Spleen (tissue), 11 donors: ENCODE results near the gene DNMT1. TPM values are rescaled to one million over a fixed set of nuclear protein-coding genes. Genes with fewer than 3 reads are reported as not detected.

ENCODE experiments used
- DNase-seq: peaks from one replicate; pipeline ENCODE4 v3.0.0-alpha.2; 2020
- H3K27ac ChIP-seq, 8 donors: fragments of 200-600 bp; sonication (generic) in 7 of 8; 1 replicate in 4 of 8; 2 replicates in 4 of 8; pipeline versions ENCODE4 v1.5.0 to v1.8.0; 2016 to 2021; ENCODE audit warnings: inconsistent platforms in 4 of 8, mild to moderate bottlenecking in 4 of 8, moderate library complexity in 1 of 8
- H3K27me3 ChIP-seq, 7 donors: fragments of 200-600 bp; sonication (generic) in 6 of 7; replicated peaks in 1 of 7; 1 replicate in 4 of 7; 2 replicates in 3 of 7; pipeline versions ENCODE4 v1.5.0 to v1.8.0; 2016 to 2021; ENCODE audit warnings: inconsistent platforms in 3 of 7, mild to moderate bottlenecking in 1 of 7
- H3K36me3 ChIP-seq, 6 donors: fragments of 200-600 bp; sonication (generic) in 5 of 6; 1 replicate in 4 of 6; 2 replicates in 2 of 6; pipeline versions ENCODE4 v1.5.0 to v1.8.0; 2016 to 2021; ENCODE audit warnings: inconsistent platforms in 2 of 6
- H3K4me1 ChIP-seq, 6 donors: fragments of 200-600 bp; sonication (generic) in 5 of 6; 1 replicate in 3 of 6; 2 replicates in 3 of 6; pipeline versions ENCODE4 v1.5.0 to v1.8.0; 2016 to 2021; ENCODE audit warnings: inconsistent platforms in 3 of 6
- H3K4me3 ChIP-seq, 8 donors: fragments of 200-600 bp; sonication (generic) in 7 of 8; 1 replicate in 4 of 8; 2 replicates in 4 of 8; pipeline versions ENCODE4 v1.5.0 to v1.8.0; 2016 to 2021; ENCODE audit warnings: inconsistent platforms in 4 of 8, mild to moderate bottlenecking in 4 of 8, moderate library complexity in 2 of 8
- H3K9me3 ChIP-seq, 8 donors: fragments of 200-600 bp; sonication (generic) in 7 of 8; 1 replicate in 4 of 8; 2 replicates in 4 of 8; pipeline versions ENCODE4 v1.5.0 to v1.8.0; 2016 to 2021; ENCODE audit warnings: inconsistent platforms in 4 of 8
- POLR2A ChIP-seq, 3 donors: fragments of 450-650 bp; IDR thresholded peaks; one replicate each; pipeline ENCODE4 v1.5.1; 2017; ENCODE audit warnings: antibody characterized with exemption in 3 of 3, mild to moderate bottlenecking in 1 of 3
- POLR2AphosphoS5 ChIP-seq, 3 donors: sonication (generic); formaldehyde crosslinking; IDR thresholded peaks; one replicate each; pipeline ENCODE4 v1.5.1; 2017; ENCODE audit warnings: antibody characterized with exemption in 3 of 3
- WGBS, 5 donors: extraction: QIAGEN DNeasy Blood & Tissue Kit in 3 of 5; methylation state at CpG; one replicate each; pipeline versions ENCODE4 v1.1.5 to v1.1.7; 2013 to 2018; 5-methylcytosine and 5-hydroxymethylcytosine counted together
- intact Hi-C: fragments of 100-400 bp; cut with DNase I; formaldehyde crosslinking; loops from one replicate; pipeline ENCODE4 v1.15.0; 2023; ENCODE audit warnings: low total_unique reads
- polyA plus RNA-seq, 3 donors: library from polyadenylated mRNA; stranded (reverse); fragments of 200-250 nt; gene quantifications; one replicate each; pipeline ENCODE4 v1.2.1, GENCODE V29; 2013
- total RNA-seq, 7 donors: library from RNA; depleted of rRNA in 3 of 7; stranded (reverse); fragments of >200 nt in 3 of 7; fragmentation: NEBNext Ultra II Directional in 4 of 7; extraction: Animal tissue kit (Norgen Biotek cat#: 25700) in 4 of 7; gene quantifications; one replicate each; pipeline versions ENCODE4 v1.1.0 to v1.2.1, GENCODE V29; 2016 to 2021
- TF ChIP-seq, protein P1 (sequence below), 11 experiments: fragments of 200-600 bp in 7 of 11; fragments of 450-650 bp in 4 of 11; sonication (generic) in 4 of 11; IDR thresholded peaks in 8 of 11; conservative IDR thresholded peaks in 3 of 11; 1 replicate in 7 of 11; 2 replicates in 4 of 11; pipeline versions ENCODE4 v1.4.0 to v1.8.0; 2016 to 2021; ENCODE audit warnings: antibody characterized with exemption in 11 of 11, inconsistent platforms in 4 of 11, mild to moderate bottlenecking in 1 of 11
- donor health status: healthy with polysubstance abuse.
- donor health status: DM: no; HTN: no; CAD: no; lungs with moderate emphysema.
- donor health status: DM: no; HTN: no; CAD: no.
- donor health status: Bipolar disorder and iron deficiency.
- donor health status: healthy.
- donor health status: DM: no; HTN: no; CAD: no.
- donor health status: DM: yes; HTN: yes; CAD: no.

The DNMT1 gene
- total and polyA plus RNA-seq, 10 donors = 40.6 to 131 (median 71.8) TPM

DNA sequence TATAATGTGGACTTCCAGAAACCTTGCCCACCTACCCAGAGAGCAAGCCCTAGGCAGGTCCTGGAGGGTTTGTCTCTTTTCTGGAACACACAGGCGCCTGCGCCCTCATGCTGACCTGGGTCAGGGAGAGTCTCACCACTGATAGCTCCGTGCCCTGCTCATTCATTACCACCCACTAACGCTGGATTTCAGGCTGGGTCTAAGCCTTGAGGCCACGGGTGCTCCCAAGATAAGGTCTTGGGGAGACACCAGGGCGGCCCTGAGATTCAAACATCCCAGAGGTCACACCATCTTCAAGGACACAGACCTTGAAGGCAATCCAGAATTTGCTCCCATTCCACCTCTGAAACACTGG is 31.2 kb upstream of the DNMT1 start:
- Histone ChIP-seq H3K4me1 (peaks cover 9 to 40% (median 21%) of the 10 kb centered on the region in 6 donors), H3K27me3 (peaks cover 0 to 13% (median 0%) of the 10 kb centered on the region in 7 donors), H3K4me3 (no peak overlapping the region), H3K27ac (peak overlapping the region in 1 of 8 donors; percentile 21), H3K36me3 (peaks cover 0 to 15% (median 9%) of the 10 kb centered on the region in 6 donors), H3K9me3 (no peaks in the 10 kb centered on the region)
- no peak for DNase-seq
- 85 to 95% (median 87%) methylated on average over 6 of the region's 6 CpGs for WGBS, 5 donors
- intact Hi-C loops = no loop called here
- TF ChIP-seq POLR2A (IDR thresholded peaks at IDR 0.05) = no peak
- no peak for TF ChIP-seq POLR2AphosphoS5 (IDR thresholded peaks at IDR 0.05)
- TF ChIP-seq, protein P1, sequence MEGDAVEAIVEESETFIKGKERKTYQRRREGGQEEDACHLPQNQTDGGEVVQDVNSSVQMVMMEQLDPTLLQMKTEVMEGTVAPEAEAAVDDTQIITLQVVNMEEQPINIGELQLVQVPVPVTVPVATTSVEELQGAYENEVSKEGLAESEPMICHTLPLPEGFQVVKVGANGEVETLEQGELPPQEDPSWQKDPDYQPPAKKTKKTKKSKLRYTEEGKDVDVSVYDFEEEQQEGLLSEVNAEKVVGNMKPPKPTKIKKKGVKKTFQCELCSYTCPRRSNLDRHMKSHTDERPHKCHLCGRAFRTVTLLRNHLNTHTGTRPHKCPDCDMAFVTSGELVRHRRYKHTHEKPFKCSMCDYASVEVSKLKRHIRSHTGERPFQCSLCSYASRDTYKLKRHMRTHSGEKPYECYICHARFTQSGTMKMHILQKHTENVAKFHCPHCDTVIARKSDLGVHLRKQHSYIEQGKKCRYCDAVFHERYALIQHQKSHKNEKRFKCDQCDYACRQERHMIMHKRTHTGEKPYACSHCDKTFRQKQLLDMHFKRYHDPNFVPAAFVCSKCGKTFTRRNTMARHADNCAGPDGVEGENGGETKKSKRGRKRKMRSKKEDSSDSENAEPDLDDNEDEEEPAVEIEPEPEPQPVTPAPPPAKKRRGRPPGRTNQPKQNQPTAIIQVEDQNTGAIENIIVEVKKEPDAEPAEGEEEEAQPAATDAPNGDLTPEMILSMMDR (IDR thresholded peaks at IDR 0.05 in 8 of 11, conservative IDR thresholded peaks at IDR 0.05 in 3 of 11) = no peak

DNA sequence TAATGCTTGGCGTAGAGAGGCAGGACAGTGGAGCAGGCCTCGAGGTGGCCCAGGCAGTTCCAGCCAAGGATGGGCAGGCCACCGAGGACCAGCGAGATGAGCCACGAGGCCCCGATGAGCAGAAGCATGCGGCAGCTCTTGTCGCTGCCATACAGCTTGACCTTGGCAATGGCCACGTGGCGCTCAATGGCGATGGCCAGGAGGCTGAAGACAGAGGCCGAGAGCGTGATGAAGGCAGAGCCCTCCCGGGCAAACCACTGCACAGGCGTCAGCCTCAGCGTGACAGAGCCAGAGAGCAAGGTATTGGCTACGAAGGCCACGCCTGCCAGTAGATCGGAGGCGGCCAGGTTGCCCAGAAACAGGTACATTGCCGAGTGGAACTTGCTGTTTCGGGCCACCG is 29.6 kb upstream of the DNMT1 start:
- intact Hi-C loops = no loop called here
- Histone ChIP-seq H3K4me1 (peaks cover 2 to 34% (median 6%) of the 10 kb centered on the region in 6 donors), H3K27ac (no peak overlapping the region), H3K4me3 (no peak overlapping the region), H3K9me3 (no peaks in the 10 kb centered on the region), H3K27me3 (no peaks in the 10 kb centered on the region), H3K36me3 (peaks cover 0 to 15% (median 9%) of the 10 kb centered on the region in 6 donors)
- no peak for DNase-seq
- WGBS, 5 donors = 93 to 98% (median 95%) methylated on average over 23 of the region's 23 CpGs
- TF ChIP-seq POLR2A (IDR thresholded peaks at IDR 0.05) (no peak), POLR2AphosphoS5 (IDR thresholded peaks at IDR 0.05) (no peak)
- TF ChIP-seq, protein P1 (IDR thresholded peaks at IDR 0.05 in 8 of 11, conservative IDR thresholded peaks at IDR 0.05 in 3 of 11) = no peak

DNA sequence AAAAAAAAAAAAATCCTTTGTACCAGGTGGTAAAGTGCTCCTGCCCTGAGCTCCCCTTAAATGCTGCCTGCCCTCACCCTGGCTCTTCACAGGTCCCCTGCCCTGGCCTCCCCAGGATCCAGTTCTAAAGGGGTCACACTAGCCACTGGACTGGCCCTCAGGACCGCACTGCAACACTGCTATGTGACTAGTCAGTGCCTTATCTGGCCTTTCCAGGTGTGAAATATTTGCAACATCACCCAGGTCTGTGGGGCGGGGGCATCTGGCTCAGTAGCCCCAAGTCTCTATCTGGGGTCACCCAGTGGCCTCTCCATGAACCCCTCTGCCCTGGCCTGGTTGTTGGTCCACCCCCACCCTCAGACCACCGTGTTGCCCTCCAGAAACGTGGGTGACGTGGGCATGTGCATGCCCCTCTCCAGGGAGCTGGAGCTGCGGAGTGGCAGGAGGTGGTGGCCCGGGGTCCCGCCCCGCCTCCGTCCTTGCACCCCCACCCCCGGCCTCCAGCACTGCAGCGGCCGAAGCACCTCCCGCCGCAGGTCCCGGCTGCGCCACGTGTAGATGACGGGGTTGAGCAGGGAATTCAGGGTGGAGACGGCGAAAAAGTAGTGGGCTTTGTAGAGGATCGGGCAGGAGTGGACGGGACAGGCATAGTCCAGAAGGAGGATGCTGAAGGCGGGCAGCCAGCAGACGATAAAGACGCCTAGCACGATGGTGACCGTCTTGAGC is 28.9 kb upstream of the DNMT1 start:
- TF ChIP-seq POLR2A (IDR thresholded peaks at IDR 0.05) (no peak), POLR2AphosphoS5 (IDR thresholded peaks at IDR 0.05) (no peak)
- TF ChIP-seq, protein P1 (IDR thresholded peaks at IDR 0.05 in 8 of 11, conservative IDR thresholded peaks at IDR 0.05 in 3 of 11) = no peak
- no peak overlapping the region for H3K4me3 ChIP-seq
- H3K27me3 ChIP-seq = no peaks in the 10 kb centered on the region
- DNase-seq = no peak
- no peak overlapping the region for H3K27ac ChIP-seq
- H3K4me1 ChIP-seq = peaks cover 0 to 29% (median 2%) of the 10 kb centered on the region in 6 donors
- peaks cover 0 to 15% (median 9%) of the 10 kb centered on the region in 6 donors for H3K36me3 ChIP-seq
- 92 to 96% (median 94%) methylated on average over 22 to 28 of the region's 28 CpGs for WGBS, 5 donors
- H3K9me3 ChIP-seq = no peaks in the 10 kb centered on the region
- intact Hi-C loops = no loop called here

DNA sequence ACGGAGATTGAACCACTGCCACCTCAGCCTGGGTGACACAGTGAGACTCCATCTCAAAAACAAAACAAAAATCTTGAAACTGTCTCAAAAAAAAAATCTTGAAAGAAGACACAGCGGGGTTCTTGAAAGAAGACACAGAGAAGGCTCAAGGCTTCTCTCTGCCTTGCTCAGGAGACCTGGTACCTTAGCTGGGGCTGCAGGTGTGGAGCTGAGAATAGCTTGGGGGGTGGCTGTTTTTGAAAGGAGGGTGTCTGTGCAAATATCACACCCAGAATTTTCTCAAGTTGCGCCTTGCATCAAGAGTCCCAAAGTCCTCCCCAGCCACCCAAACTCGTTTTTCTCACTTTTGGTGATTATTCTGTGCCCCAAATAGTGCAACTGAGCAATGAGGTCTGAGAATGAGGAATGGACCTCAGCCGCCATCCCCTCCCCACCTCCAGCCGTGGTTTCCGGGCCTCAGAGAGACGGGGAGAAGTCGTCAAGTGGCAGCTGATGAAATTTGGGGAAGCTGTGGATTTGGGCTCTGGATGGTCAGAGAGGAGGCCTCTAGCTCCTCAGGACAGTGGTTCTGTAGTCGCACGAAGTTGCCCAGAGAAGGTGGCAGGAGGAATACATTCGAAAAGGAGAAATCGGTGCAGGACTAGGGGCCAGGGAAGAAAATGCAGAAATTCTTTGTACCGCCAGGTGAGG is 27.6 kb upstream of the DNMT1 start:
- peaks cover 0 to 21% (median 0%) of the 10 kb centered on the region in 6 donors for H3K4me1 ChIP-seq
- no peak overlapping the region for H3K4me3 ChIP-seq
- no peaks in the 10 kb centered on the region for H3K9me3 ChIP-seq
- no peak overlapping the region for H3K27ac ChIP-seq
- DNase-seq = no peak
- WGBS, 5 donors = 49 to 60% (median 52%) methylated on average over 14 of the region's 14 CpGs
- intact Hi-C loops = no loop called here
- no peaks in the 10 kb centered on the region for H3K27me3 ChIP-seq
- peaks cover 0 to 15% (median 9%) of the 10 kb centered on the region in 6 donors for H3K36me3 ChIP-seq
- TF ChIP-seq, protein P1 (IDR thresholded peaks at IDR 0.05 in 8 of 11, conservative IDR thresholded peaks at IDR 0.05 in 3 of 11) = no peak
- TF ChIP-seq POLR2A (IDR thresholded peaks at IDR 0.05) (no peak), POLR2AphosphoS5 (IDR thresholded peaks at IDR 0.05) (no peak)
